ENCODE measurements around the gene DGCR2. TPM values are rescaled to one million over a fixed set of nuclear protein-coding genes. Genes with fewer than 3 reads are reported as not detected.

The DGCR2 gene
- total RNA-seq, 1 donor from 2014 or later, result 20.6 TPM

DNA sequence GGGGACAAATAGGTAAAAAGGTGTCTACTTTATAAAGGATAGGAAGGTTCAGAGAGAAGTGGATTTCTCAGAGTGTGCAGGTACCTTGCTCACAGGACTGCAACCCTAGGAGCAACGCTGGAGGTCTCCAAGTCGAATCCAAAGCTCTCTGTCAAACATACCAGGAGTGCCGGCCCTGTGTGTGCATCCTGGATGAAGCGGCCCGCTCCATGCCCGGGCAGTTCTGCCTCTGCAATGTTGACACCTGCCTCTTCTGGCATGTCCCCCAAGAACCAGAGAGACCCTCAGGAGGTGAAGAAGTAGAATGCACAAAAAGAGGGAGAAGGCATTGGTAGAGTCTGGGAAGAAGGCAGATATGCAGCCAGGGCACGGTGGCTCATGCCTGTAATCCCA is 5.8 kb upstream of the DGCR2 start:
- Histone ChIP-seq H3K4me2 (no peak overlapping the region), H3K4me1 (no peaks in the 10 kb centered on the region), H2AFZ (replicated peaks) (no peak overlapping the region), H3K9me3 (ENCODE audit: low read depth) (no peaks in the 10 kb centered on the region), H4K20me1 (ENCODE audit: low read depth) (no peaks in the 10 kb centered on the region), H3K27ac (no peak overlapping the region), H3K79me2 (ENCODE audit: low read depth) (no peaks in the 10 kb centered on the region), H3F3A (ENCODE audit: low read depth) (peaks cover 3% of the 10 kb centered on the region), H3K4me3 (no peak overlapping the region), H3K36me3 (no peaks in the 10 kb centered on the region), H3K9ac (no peak overlapping the region), H3K27me3 (no peaks in the 10 kb centered on the region)
- TF ChIP-seq EZH2 (IDR thresholded peaks at IDR 0.05) (no peak), EZH2phosphoT487 (IDR thresholded peaks at IDR 0.05) (no peak)
- TF ChIP-seq, protein P1, sequence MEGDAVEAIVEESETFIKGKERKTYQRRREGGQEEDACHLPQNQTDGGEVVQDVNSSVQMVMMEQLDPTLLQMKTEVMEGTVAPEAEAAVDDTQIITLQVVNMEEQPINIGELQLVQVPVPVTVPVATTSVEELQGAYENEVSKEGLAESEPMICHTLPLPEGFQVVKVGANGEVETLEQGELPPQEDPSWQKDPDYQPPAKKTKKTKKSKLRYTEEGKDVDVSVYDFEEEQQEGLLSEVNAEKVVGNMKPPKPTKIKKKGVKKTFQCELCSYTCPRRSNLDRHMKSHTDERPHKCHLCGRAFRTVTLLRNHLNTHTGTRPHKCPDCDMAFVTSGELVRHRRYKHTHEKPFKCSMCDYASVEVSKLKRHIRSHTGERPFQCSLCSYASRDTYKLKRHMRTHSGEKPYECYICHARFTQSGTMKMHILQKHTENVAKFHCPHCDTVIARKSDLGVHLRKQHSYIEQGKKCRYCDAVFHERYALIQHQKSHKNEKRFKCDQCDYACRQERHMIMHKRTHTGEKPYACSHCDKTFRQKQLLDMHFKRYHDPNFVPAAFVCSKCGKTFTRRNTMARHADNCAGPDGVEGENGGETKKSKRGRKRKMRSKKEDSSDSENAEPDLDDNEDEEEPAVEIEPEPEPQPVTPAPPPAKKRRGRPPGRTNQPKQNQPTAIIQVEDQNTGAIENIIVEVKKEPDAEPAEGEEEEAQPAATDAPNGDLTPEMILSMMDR (IDR thresholded peaks at IDR 0.05), result no peak
- H3K4me3 Mint-ChIP-seq, result no peak overlapping the region
- H3K4me1 Mint-ChIP-seq, result peaks cover 3% of the 10 kb centered on the region
- H3K9me3 Mint-ChIP-seq, result no peaks in the 10 kb centered on the region
- peaks cover 7% of the 10 kb centered on the region for H3K36me3 Mint-ChIP-seq
- H3K27ac Mint-ChIP-seq, result no peak overlapping the region
- DNase-seq (ENCODE audit: low spot score), result no peak
- peaks cover 8% of the 10 kb centered on the region for H3K27me3 Mint-ChIP-seq (ENCODE audit: insufficient read depth, low read depth)

DNA sequence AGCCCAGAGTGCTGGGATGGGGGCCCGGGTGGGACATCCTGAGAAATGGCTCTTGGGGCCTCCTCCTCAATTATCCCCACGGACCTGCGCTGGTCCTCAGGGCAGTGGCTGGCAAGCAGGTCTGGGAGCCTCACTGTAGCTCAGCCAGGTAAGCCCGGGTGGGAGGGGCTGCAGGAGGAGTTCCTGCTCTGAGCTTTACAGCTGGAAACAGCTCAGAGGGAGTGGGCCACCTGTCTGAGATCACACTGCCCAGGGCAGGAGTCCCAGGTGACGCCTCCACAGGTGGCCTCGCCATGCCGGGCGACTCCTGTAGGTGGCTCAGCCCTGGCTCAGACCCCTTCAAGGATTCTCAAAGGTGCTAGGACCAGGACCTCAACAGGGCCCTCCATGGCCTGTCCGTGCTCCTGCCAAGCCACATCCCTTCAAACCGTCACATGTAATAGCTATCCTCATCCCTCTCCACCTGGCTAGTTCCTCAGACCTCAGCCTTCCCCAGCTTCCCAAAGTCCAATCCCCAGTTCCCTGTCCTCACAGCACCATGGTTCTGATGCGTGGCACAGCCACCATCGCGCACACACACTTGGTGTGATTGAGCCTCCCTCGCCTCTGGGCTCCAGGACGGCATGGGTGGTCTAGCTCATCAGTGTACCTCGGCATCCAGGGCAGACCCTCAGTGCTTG is 5.3 kb upstream of the DGCR2 start:
- H3K27me3 ChIP-seq, result no peaks in the 10 kb centered on the region
- DNase-seq (ENCODE audit: low spot score), result no peak
- no peaks in the 10 kb centered on the region for H3K4me1 ChIP-seq
- H3K36me3 ChIP-seq, result no peaks in the 10 kb centered on the region
- Mint-ChIP-seq H3K27ac (no peak overlapping the region), H3K4me1 (peaks cover 7% of the 10 kb centered on the region), H3K9me3 (no peaks in the 10 kb centered on the region), H3K27me3 (ENCODE audit: insufficient read depth, low read depth) (peaks cover 8% of the 10 kb centered on the region), H3K36me3 (peaks cover 7% of the 10 kb centered on the region), H3K4me3 (no peak overlapping the region)
- no peak overlapping the region for H3K4me2 ChIP-seq
- no peaks in the 10 kb centered on the region for H4K20me1 ChIP-seq (ENCODE audit: low read depth)
- no peak overlapping the region for H2AFZ ChIP-seq (replicated peaks)
- H3K9ac ChIP-seq, result no peak overlapping the region
- TF ChIP-seq EZH2 (IDR thresholded peaks at IDR 0.05) (no peak), EZH2phosphoT487 (IDR thresholded peaks at IDR 0.05) (no peak)
- TF ChIP-seq, protein P1 (IDR thresholded peaks at IDR 0.05), result no peak
- H3K79me2 ChIP-seq (ENCODE audit: low read depth), result no peaks in the 10 kb centered on the region
- peaks cover 7% of the 10 kb centered on the region for H3F3A ChIP-seq (ENCODE audit: low read depth)
- H3K9me3 ChIP-seq (ENCODE audit: low read depth), result no peaks in the 10 kb centered on the region
- H3K27ac ChIP-seq, result no peak overlapping the region
- no peak overlapping the region for H3K4me3 ChIP-seq

DNA sequence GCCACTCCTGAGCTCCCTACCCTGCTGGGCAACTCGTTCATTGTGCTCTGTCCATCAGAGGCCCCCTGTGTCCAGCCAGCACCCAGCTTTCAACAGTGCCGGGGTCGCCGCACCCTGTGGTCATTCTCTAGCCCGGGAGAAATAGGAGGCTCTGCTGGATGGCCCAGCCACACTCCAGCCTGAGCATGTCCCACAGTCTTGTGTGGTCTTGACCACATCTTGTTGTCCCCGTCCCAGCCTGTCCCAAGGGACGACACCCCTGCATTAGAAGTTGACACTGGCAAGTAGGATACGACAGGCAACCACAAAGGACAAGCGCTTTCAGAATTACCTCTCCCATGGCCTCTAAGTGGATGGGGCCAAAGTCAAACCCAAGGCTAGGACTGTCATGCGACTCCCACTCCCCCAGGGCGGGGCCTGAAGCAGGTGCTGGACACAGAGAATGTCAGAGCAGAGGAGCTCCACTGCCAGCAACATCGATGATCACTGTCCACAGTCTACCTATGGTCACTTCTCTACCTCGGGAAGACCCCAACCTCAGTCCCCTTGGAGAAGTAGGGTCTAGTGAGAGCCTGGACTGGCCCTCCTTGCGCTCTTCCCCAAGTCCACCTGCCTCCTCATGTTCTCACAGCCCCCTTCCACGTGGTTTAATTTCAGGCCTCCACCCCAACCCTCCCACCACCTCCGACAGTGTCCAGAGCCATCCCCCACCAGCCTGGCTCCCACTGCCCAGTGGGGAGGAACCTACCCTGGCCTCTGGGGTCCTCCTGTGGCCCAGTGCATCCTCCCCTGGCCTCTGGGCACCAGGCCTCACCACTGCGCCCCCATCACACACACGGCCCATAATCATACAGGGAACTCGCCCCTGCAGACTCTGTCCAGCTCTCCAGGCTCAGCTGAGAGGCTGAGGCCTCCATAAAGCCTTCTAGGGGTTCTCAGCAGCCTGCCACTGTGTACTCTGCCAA is 4.4 kb upstream of the DGCR2 start:
- Histone ChIP-seq H3K9ac (no peak overlapping the region), H3K36me3 (no peaks in the 10 kb centered on the region), H3K4me3 (no peak overlapping the region), H3K27me3 (no peaks in the 10 kb centered on the region), H3K4me1 (no peaks in the 10 kb centered on the region), H3K79me2 (ENCODE audit: low read depth) (peaks cover 5% of the 10 kb centered on the region), H2AFZ (replicated peaks) (no peak overlapping the region), H3K9me3 (ENCODE audit: low read depth) (no peaks in the 10 kb centered on the region), H3K4me2 (no peak overlapping the region), H4K20me1 (ENCODE audit: low read depth) (peaks cover 2% of the 10 kb centered on the region), H3F3A (ENCODE audit: low read depth) (peaks cover 13% of the 10 kb centered on the region), H3K27ac (no peak overlapping the region)
- TF ChIP-seq EZH2 (IDR thresholded peaks at IDR 0.05) (no peak), EZH2phosphoT487 (IDR thresholded peaks at IDR 0.05) (no peak)
- TF ChIP-seq, protein P1 (IDR thresholded peaks at IDR 0.05), result no peak
- Mint-ChIP-seq H3K9me3 (no peaks in the 10 kb centered on the region), H3K27ac (no peak overlapping the region), H3K27me3 (ENCODE audit: insufficient read depth, low read depth) (peaks cover 8% of the 10 kb centered on the region), H3K4me1 (peaks cover 7% of the 10 kb centered on the region), H3K36me3 (peaks cover 5% of the 10 kb centered on the region), H3K4me3 (no peak overlapping the region)
- DNase-seq (ENCODE audit: low spot score), result no peak
